ENCODE data around the gene ATP8B4. TPM values are rescaled to one million over a fixed set of nuclear protein-coding genes. Genes with fewer than 3 reads are reported as not detected.

ATP8B4 gene
- total and polyA plus RNA-seq, 10 donors = 1.7 to 42.8 (median 27.7) TPM

DNA sequence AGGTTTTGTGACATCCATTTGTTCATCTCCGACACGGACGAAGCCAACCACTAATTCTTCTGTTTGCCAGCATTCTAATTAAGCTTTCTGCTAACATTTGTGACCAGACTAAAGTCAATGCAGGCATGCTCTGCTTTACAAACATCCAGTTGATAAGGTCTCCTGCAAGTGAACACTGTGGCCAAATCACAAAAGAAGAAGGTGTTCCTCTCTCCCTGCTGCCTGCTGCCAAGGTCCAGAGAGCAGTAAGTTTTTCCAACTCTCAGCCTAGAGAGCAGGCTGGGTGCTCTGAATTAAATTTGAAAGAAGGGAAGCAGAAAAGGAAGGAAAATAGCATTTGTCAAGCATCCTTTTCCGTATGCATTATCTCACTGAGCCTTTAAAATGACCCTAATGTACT is 133.6 kb downstream of the ATP8B4 start:
- TF ChIP-seq, protein P1, sequence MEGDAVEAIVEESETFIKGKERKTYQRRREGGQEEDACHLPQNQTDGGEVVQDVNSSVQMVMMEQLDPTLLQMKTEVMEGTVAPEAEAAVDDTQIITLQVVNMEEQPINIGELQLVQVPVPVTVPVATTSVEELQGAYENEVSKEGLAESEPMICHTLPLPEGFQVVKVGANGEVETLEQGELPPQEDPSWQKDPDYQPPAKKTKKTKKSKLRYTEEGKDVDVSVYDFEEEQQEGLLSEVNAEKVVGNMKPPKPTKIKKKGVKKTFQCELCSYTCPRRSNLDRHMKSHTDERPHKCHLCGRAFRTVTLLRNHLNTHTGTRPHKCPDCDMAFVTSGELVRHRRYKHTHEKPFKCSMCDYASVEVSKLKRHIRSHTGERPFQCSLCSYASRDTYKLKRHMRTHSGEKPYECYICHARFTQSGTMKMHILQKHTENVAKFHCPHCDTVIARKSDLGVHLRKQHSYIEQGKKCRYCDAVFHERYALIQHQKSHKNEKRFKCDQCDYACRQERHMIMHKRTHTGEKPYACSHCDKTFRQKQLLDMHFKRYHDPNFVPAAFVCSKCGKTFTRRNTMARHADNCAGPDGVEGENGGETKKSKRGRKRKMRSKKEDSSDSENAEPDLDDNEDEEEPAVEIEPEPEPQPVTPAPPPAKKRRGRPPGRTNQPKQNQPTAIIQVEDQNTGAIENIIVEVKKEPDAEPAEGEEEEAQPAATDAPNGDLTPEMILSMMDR (IDR thresholded peaks at IDR 0.05 in 8 of 11, conservative IDR thresholded peaks at IDR 0.05 in 3 of 11) = no peak
- TF ChIP-seq POLR2A (IDR thresholded peaks at IDR 0.05) (no peak), POLR2AphosphoS5 (IDR thresholded peaks at IDR 0.05) (no peak)
- intact Hi-C loops (cut with DNase I; ENCODE audit: low total_unique reads) = no loop called here
- WGBS, 5 donors = 67 to 91% (median 73%) methylated on average over 4 of the region's 4 CpGs
- no peaks in the 10 kb centered on the region for H3K9me3 ChIP-seq
- H3K36me3 ChIP-seq = peaks cover 0 to 6% (median 0%) of the 10 kb centered on the region in 6 donors
- H3K4me3 ChIP-seq = no peak overlapping the region
- peak overlapping the region in 1 of 8 donors; percentile 63 for H3K27ac ChIP-seq
- H3K4me1 ChIP-seq = peaks cover 0 to 12% (median 2%) of the 10 kb centered on the region in 6 donors
- DNase-seq = no peak
- no peaks in the 10 kb centered on the region for H3K27me3 ChIP-seq (replicated peaks in 1 of 7)

DNA sequence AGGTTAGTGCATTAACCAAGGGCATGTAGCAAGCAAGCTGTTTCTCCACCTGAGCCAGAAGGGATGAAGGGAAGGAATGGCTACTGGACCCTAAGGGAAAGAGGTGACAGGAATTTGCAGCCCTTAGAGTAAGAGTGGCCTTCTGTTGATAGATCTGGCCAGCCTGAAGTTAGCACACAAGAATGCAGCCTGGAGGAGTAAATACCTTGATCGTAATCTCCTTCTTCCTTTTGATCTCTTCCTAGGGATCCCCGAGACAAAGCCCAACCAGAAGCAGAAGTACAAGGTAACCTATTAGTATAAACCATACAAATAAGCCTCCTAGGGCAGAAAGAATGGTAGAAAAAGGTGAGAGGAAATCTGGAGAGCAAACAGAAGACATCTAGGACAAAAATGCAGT is 134.6 kb downstream of the ATP8B4 start:
- Histone ChIP-seq H3K27me3 (replicated peaks in 1 of 7) (no peaks in the 10 kb centered on the region), H3K4me3 (no peak overlapping the region), H3K36me3 (peaks cover 0 to 13% (median 0%) of the 10 kb centered on the region in 6 donors), H3K4me1 (peaks cover 0 to 12% (median 2%) of the 10 kb centered on the region in 6 donors), H3K27ac (peak overlapping the region in 1 of 8 donors; percentile 37), H3K9me3 (no peaks in the 10 kb centered on the region)
- no peak for DNase-seq
- 74 to 91% (median 79%) methylated on average over 2 of the region's 2 CpGs for WGBS, 5 donors
- intact Hi-C loops (cut with DNase I; ENCODE audit: low total_unique reads) = no loop called here
- TF ChIP-seq POLR2A (IDR thresholded peaks at IDR 0.05) = no peak

DNA sequence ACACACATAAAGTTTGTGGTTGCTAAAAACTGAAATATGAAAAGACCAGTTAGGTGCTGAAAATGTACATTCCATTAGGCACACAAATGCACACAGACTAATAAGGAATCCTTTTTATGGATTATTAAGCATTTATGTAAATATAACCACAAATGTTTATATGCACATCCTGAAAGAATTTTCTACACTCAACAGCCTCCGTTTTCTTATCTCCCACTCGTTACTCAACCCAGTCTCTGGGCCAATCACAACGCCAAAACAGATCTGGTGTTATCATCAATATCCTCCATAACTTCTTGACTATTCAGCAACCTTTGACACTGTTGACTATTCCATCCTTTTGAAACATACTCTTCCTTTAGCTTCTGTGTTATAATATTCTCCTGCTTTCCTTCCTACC is 136.4 kb downstream of the ATP8B4 start:
- Histone ChIP-seq H3K27me3 (replicated peaks in 1 of 7) (no peaks in the 10 kb centered on the region), H3K4me1 (peaks cover 0 to 12% (median 2%) of the 10 kb centered on the region in 6 donors), H3K36me3 (peaks cover 0 to 13% (median 0%) of the 10 kb centered on the region in 6 donors), H3K4me3 (no peak overlapping the region), H3K9me3 (no peaks in the 10 kb centered on the region), H3K27ac (no peak overlapping the region)
- no peak for DNase-seq
- TF ChIP-seq, protein P1 (IDR thresholded peaks at IDR 0.05 in 8 of 11, conservative IDR thresholded peaks at IDR 0.05 in 3 of 11) = no peak
- TF ChIP-seq POLR2A (IDR thresholded peaks at IDR 0.05) (no peak), POLR2AphosphoS5 (IDR thresholded peaks at IDR 0.05) (no peak)
- 67 to 85% (median 76%) methylated on average over 3 of the region's 3 CpGs for whole genome bisulfite sequencing, 5 donors
- intact Hi-C loops (cut with DNase I; ENCODE audit: low total_unique reads) = no loop called here

DNA sequence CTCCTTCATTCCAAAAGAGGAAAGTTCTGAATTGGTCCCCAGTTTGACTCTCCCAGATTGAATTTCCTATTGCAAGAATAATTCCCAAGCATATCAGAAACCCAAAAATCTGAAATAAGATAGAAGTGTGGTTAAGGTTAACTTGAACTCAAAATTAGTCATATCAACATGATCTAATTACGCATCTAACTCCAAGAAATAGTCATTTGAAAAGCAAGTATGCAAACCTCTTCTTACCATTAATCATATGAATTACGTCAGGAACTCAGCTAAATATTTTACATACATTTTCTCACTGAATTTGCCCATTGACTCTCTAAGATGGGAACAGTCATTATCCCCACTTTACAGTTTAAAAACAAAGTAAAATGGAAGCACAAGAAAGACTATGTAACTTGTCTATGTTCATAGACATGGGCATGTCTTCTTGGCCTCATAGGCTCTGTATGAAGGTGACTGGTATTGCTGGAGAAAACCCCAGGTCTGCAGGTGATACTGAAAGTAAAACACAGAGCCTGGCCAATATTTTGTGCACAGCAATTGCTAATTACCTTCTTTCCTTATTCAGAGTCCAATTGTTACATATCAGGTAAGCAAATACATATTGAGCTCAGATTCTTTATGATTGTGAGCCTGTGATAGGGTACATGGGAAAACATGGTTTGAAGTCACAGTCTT is 139.2 kb downstream of the ATP8B4 start:
- DNase-seq = no peak
- no peak for TF ChIP-seq POLR2AphosphoS5 (IDR thresholded peaks at IDR 0.05)
- TF ChIP-seq, protein P1 (IDR thresholded peaks at IDR 0.05 in 8 of 11, conservative IDR thresholded peaks at IDR 0.05 in 3 of 11) = no peak
- no peak for TF ChIP-seq POLR2A (IDR thresholded peaks at IDR 0.05)
- 68 to 95% (median 73%) methylated on average over 2 of the region's 2 CpGs for WGBS, 5 donors
- Histone ChIP-seq H3K36me3 (peaks cover 0 to 13% (median 0%) of the 10 kb centered on the region in 6 donors), H3K4me1 (no peaks in the 10 kb centered on the region), H3K9me3 (no peaks in the 10 kb centered on the region), H3K27me3 (replicated peaks in 1 of 7) (no peaks in the 10 kb centered on the region), H3K4me3 (no peak overlapping the region), H3K27ac (no peak overlapping the region)
- intact Hi-C loops (cut with DNase I; ENCODE audit: low total_unique reads) = no loop called here

Measured in spleen (tissue), 11 donors.